Gastrocnemius medialis (tissue), 4 donors: ENCODE measurements around the gene FAM131C. TPM values are rescaled to one million over a fixed set of nuclear protein-coding genes. Genes with fewer than 3 reads are reported as not detected.

ENCODE experiments used
- ATAC-seq, 2 donors: fragments of 150-250 bp; one replicate each; pipeline ENCODE4 v1.9.1; 2016
- DNase-seq, 2 donors: peaks; one replicate each; pipeline ENCODE4 v3.0.0-alpha.2; 2019
- H3K27ac ChIP-seq, 4 donors: fragments of 200-600 bp; sonication (generic); 1 replicate in 1 of 4; 2 replicates in 3 of 4; pipeline ENCODE4 v1.5.1; 2016 to 2018; ENCODE audit warnings: mild to moderate bottlenecking in 2 of 4, moderate library complexity in 1 of 4
- H3K27me3 ChIP-seq, 3 donors: fragments of 200-600 bp; sonication (generic) in 2 of 3; 1 replicate in 1 of 3; 2 replicates in 2 of 3; pipeline versions ENCODE4 v1.5.1 to v1.6.0; 2016 to 2019; ENCODE audit warnings: mild to moderate bottlenecking in 1 of 3, moderate library complexity in 1 of 3
- H3K36me3 ChIP-seq, 2 donors: fragments of 200-600 bp; sonication (generic) in 1 of 2; one replicate each; pipeline ENCODE4 v1.5.1; 2017 to 2018
- H3K4me1 ChIP-seq, 2 donors: fragments of 200-600 bp; sonication (generic) in 1 of 2; one replicate each; pipeline ENCODE4 v1.5.1; 2016 to 2017; ENCODE audit warnings: mild to moderate bottlenecking in 2 of 2
- H3K4me3 ChIP-seq, 4 donors: fragments of 200-600 bp; sonication (generic) in 3 of 4; 1 replicate in 1 of 4; 2 replicates in 3 of 4; pipeline ENCODE4 v1.5.1; 2016 to 2019; ENCODE audit warnings: mild to moderate bottlenecking in 2 of 4
- H3K9me3 ChIP-seq, 3 donors: fragments of 200-600 bp; sonication (generic) in 2 of 3; 1 replicate in 1 of 3; 2 replicates in 2 of 3; pipeline ENCODE4 v1.5.1; 2016 to 2019
- POLR2A ChIP-seq, 2 donors: fragments of 450-650 bp; IDR thresholded peaks; one replicate each; pipeline ENCODE4 v1.6.1; 2017; ENCODE audit warnings: antibody characterized with exemption in 2 of 2, mild to moderate bottlenecking in 2 of 2, moderate library complexity in 2 of 2
- in situ Hi-C, 4 donors: fragments of 200-750 bp; cut with MboI; loops; one replicate each; pipeline versions ENCODE4 v1.15.0 to v1.8.0; 2017; ENCODE audit warnings: low sequenced_read_pairs in 4 of 4
- intact Hi-C: fragments of 100-400 bp; cut with DNase I; formaldehyde crosslinking; loops from one replicate; pipeline ENCODE4 v1.15.1; 2023; ENCODE audit warnings: low total_unique reads
- total RNA-seq, 4 donors: library from RNA; depleted of rRNA; stranded (reverse); fragments of >200 nt; gene quantifications; one replicate each; pipeline versions ENCODE4 v1.1.0 to v1.2.3, GENCODE V29; 2016
- TF ChIP-seq, protein P1 (sequence below), 5 experiments: fragments of 450-650 bp in 3 of 5; fragments of 200-600 bp in 2 of 5; sonication (generic) in 2 of 5; IDR thresholded peaks in 4 of 5; conservative IDR thresholded peaks in 1 of 5; 1 replicate in 4 of 5; 2 replicates in 1 of 5; pipeline ENCODE4 v1.5.1; 2016 to 2019; ENCODE audit warnings: antibody characterized with exemption in 5 of 5, mild to moderate bottlenecking in 3 of 5, moderate library complexity in 3 of 5

FAM131C gene
- total RNA-seq, 4 donors from 2014 or later, result not detected

DNA sequence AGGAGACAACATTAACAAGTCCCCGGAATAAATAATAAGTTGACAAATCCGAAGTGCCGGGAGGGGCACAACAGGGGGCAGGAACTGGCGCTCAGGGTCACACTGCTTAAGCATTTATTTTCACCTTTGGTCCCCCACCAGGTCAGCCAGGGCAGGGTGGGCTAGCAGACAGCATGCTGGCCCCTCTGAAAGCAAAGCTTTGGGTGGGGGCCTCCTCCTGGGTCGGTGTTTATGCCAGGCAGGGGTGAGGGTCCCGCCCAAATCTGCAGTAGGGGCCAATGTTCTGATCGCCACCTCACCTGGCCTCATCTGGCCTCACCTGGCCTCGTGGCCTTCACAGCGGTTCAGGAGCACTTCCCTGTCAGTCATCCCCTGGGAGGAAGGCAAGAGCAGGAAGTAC lies 8.2 kb upstream of the FAM131C start:
- no peaks in the 10 kb centered on the region for H3K9me3 ChIP-seq
- TF ChIP-seq POLR2A (IDR thresholded peaks at IDR 0.05), result no peak
- TF ChIP-seq, protein P1, sequence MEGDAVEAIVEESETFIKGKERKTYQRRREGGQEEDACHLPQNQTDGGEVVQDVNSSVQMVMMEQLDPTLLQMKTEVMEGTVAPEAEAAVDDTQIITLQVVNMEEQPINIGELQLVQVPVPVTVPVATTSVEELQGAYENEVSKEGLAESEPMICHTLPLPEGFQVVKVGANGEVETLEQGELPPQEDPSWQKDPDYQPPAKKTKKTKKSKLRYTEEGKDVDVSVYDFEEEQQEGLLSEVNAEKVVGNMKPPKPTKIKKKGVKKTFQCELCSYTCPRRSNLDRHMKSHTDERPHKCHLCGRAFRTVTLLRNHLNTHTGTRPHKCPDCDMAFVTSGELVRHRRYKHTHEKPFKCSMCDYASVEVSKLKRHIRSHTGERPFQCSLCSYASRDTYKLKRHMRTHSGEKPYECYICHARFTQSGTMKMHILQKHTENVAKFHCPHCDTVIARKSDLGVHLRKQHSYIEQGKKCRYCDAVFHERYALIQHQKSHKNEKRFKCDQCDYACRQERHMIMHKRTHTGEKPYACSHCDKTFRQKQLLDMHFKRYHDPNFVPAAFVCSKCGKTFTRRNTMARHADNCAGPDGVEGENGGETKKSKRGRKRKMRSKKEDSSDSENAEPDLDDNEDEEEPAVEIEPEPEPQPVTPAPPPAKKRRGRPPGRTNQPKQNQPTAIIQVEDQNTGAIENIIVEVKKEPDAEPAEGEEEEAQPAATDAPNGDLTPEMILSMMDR (IDR thresholded peaks at IDR 0.05 in 4 of 5, conservative IDR thresholded peaks at IDR 0.05 in 1 of 5), result no peak
- H3K4me3 ChIP-seq, result no peak overlapping the region
- H3K4me1 ChIP-seq, result peaks cover 3 to 15% of the 10 kb centered on the region in 2 donors
- H3K27ac ChIP-seq, result peak overlapping the region in 2 of 4 donors; percentile 18 to 42
- DNase-seq, result no peak
- ATAC-seq, result no peak
- no peaks in the 10 kb centered on the region for H3K36me3 ChIP-seq
- no peaks in the 10 kb centered on the region for H3K27me3 ChIP-seq
- intact Hi-C loops, result loop anchor here (1.0 kb wide), 1 partner anchor 106 kb away; no protein-coding TSS in a partner anchor
- in situ Hi-C loops, result loop anchor here (5.0 to 25.0 kb wide), 3 partner anchors 106 to 283 kb away; partner anchors contain the start of genes SZRD1 (in 4 of the 4) and FBXO42 (in 3 of the 4)

DNA sequence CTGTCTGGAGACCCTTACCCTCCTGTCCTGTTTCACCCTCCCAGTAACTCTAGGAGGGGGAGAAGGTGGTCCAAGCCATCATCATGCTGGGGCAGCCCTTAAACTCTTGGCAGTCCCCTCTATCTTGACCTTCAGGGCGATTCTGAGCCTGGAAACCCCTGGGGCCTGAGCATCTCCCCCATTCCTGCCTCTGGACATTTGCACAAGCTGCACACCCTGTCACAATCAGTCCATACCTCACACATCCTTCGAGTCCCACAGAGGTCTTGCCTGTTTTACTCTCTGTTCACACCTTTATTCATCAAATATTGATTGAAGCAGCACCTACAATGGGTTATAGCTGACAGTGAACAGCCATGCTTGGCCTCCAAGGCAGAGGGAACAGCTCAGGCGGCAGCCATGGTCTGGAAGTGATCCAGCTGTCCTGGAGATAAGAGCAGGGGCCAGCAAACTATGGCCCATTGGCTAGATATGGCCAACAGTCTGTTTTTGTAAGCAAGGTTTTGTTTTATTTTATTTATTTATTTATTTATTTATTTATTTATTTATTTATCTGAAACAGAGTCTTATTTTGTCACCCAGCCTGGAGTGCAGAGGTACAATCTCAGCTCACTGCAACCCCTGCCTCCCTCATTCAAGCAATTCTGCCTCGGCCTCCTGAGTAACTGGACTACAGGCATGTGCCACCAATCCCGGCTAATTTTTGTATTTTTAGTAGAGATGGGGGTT lies 7.1 kb upstream of the FAM131C start:
- Histone ChIP-seq H3K27ac (no peak overlapping the region), H3K4me1 (peaks cover 3 to 14% of the 10 kb centered on the region in 2 donors), H3K27me3 (no peaks in the 10 kb centered on the region), H3K4me3 (no peak overlapping the region), H3K36me3 (no peaks in the 10 kb centered on the region), H3K9me3 (no peaks in the 10 kb centered on the region)
- no peak for ATAC-seq
- TF ChIP-seq, protein P1 (IDR thresholded peaks at IDR 0.05 in 4 of 5, conservative IDR thresholded peaks at IDR 0.05 in 1 of 5), result no peak
- no peak for TF ChIP-seq POLR2A (IDR thresholded peaks at IDR 0.05)
- intact Hi-C loops, result no loop called here
- no peak for DNase-seq
- in situ Hi-C loops, result loop anchor here (5.0 to 25.0 kb wide), 3 partner anchors 107 to 284 kb away; partner anchors contain the start of genes SZRD1 (in 4 of the 4) and FBXO42 (in 3 of the 4)

DNA sequence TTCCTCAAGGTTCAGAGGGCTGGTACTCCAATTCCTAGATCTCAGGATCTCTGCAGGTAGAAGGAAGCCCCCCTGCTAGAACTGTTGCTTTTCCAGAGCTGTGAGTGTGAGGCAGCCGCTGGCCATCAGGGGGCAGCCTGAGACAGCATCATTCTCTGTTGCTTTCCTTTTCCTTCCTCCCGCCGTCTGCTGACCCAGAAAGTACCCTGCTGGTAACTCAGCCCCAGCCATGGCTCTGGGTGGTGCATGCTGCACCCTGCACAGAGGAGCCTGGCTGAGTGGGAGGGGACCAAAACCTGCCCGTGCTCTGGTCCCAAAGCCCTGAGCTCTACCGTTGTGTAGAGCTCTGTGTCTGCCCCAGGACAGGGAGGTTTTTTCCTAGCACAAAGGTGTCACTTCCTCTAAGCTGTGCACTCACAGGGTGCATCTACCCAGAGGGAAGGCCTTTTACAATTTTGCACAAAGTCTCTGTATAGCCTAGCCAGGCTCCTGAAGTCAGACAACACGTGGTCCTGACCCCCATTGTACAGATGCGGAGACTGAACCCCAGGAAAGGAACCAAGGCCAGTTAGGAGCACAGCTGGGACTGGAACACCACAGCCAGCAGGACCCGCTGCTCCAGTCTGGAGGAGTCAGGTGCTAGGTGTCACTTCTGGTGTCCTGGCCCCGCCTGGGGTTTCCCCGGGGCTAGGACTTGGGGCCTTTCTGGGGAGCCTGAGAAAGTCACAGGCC lies 5.6 kb upstream of the FAM131C start:
- Histone ChIP-seq H3K4me3 (peak overlapping the region in 1 of 4 donors; percentile 47), H3K27ac (no peak overlapping the region), H3K36me3 (no peaks in the 10 kb centered on the region), H3K9me3 (no peaks in the 10 kb centered on the region), H3K27me3 (no peaks in the 10 kb centered on the region), H3K4me1 (peaks cover 3 to 12% of the 10 kb centered on the region in 2 donors)
- intact Hi-C loops, result loop anchor here (1.0 to 2.0 kb wide), 3 partner anchors 109 to 284 kb away; no protein-coding TSS in a partner anchor
- DNase-seq (peak; percentile 39 to 59), ATAC-seq (peak; percentile 60 to 62)
- TF ChIP-seq POLR2A (IDR thresholded peaks at IDR 0.05), result no peak
- TF ChIP-seq, protein P1 (IDR thresholded peaks at IDR 0.05 in 4 of 5, conservative IDR thresholded peaks at IDR 0.05 in 1 of 5), result peak; percentile 79 to 89 (median 86)
- in situ Hi-C loops, result loop anchor here in 3 of 4 donors (5.0 to 25.0 kb wide), 3 partner anchors 106 to 283 kb away; partner anchors contain the start of genes FBXO42 (in 3 of the 3) and SZRD1 (in 3 of the 3)

DNA sequence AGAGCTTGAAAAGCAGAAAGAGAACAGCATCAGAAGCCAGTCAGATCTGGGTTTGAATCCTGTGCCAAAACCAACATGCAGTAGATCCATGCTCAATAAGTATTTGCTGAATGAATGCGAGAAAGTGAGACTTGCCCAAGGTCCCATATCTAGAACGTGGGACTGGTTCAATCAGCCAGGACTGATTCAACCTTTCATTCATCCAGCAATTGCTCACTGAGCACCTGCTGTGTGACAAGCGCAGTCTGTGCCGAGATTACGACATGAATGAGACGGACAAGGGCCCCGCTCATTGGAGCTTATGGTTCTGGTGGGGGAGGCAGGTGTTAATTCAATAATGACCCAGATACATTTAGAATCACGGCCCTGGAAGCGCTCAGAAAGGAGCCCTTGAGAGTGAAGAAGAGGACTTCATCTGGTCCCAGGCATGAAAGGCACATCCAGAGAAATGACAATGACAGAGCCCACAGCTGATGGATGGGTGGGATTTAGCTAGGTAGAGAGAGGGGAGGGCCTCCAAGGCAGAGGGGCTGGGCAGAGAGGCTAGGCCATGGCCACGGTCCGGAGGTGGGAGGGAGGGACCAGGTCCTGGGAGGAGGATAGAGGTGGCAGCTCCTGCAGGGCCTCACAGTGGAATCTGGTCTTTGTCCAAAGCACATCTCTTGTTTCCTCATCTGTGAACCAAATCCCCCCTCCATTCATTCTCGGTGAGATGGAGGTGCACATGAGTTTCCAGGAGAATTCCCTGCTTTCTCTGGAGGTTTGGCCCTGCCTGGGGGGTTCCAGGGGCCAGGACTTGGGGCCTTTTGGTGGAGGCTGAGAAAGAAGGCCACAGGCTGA lies 4.2 kb upstream of the FAM131C start:
- intact Hi-C loops, result loop anchor here (2.0 kb wide), 2 partner anchors 167 to 285 kb away; no protein-coding TSS in a partner anchor
- Histone ChIP-seq H3K27ac (no peak overlapping the region), H3K4me1 (peaks cover 3 to 15% of the 10 kb centered on the region in 2 donors), H3K9me3 (no peaks in the 10 kb centered on the region), H3K4me3 (no peak overlapping the region), H3K36me3 (no peaks in the 10 kb centered on the region), H3K27me3 (peaks cover 5 to 6% (median 5%) of the 10 kb centered on the region in 3 donors)
- in situ Hi-C loops, result loop anchor here in 3 of 4 donors (5.0 to 25.0 kb wide), 3 partner anchors 107 to 285 kb away; partner anchors contain the start of genes FBXO42 (in 3 of the 3) and SZRD1 (in 3 of the 3)
- DNase-seq (no peak), ATAC-seq (no peak)
- TF ChIP-seq, protein P1 (IDR thresholded peaks at IDR 0.05 in 4 of 5, conservative IDR thresholded peaks at IDR 0.05 in 1 of 5), result no peak
- no peak for TF ChIP-seq POLR2A (IDR thresholded peaks at IDR 0.05)
